ENCODE data around the gene HHIPL2.
"Not testable (repeated sequence)": the region's sequence is repeated elsewhere in the genome, so short reads cannot be mapped to it uniquely, and the experiment has no call there.

Gene HHIPL2

DNA sequence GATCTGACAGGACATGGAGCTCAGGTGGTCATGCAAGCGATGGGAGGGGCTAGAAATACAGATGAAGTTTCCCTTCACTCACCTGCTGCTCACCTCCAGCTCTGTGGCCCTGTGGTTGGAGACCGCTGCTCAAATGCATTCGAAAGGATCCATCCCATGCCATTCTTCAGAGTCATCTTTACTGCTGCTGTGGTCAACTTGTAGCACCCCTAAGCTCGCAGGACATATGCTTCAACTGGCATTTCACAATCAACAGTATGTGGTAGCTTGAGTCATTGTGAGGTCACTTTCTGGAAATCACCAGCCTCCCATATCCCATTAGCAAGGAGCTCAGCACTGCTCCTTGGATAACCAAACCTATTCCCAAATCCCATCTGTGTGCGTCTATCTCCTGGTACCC, 58.4 kb downstream of the HHIPL2 start:
- not testable (repeated sequence) for H3K4me1 ChIP-seq (ENCODE audit: control insufficient read depth, insufficient read depth, low read length, unreplicated experiment); H2AFZ ChIP-seq (ENCODE audit: low read length, unreplicated experiment); H3K4me3 ChIP-seq (ENCODE audit: low read depth, low read length); H3K27ac ChIP-seq (ENCODE audit: low read depth, low read length); H3K79me2 ChIP-seq (ENCODE audit: control insufficient read depth, insufficient read depth, low read length, unreplicated experiment); H3K36me3 ChIP-seq (ENCODE audit: insufficient read depth, low read length); H3K27me3 ChIP-seq (ENCODE audit: insufficient read depth, low read length)

GRCh38 chr1:222487774-222488173, 60.1 kb downstream of the HHIPL2 start:
- H3K79me2 ChIP-seq (ENCODE audit: control insufficient read depth, insufficient read depth, low read length, unreplicated experiment); H3K36me3 ChIP-seq (ENCODE audit: insufficient read depth, low read length); H3K4me1 ChIP-seq (ENCODE audit: control insufficient read depth, insufficient read depth, low read length, unreplicated experiment); H3K4me3 ChIP-seq (ENCODE audit: low read depth, low read length); H2AFZ ChIP-seq (ENCODE audit: low read length, unreplicated experiment); H3K27ac ChIP-seq (ENCODE audit: low read depth, low read length); H3K27me3 ChIP-seq (ENCODE audit: insufficient read depth, low read length): not testable (repeated sequence)

GRCh38 chr1:222484005-222484404, 63.9 kb downstream of the HHIPL2 start:
- not testable (repeated sequence) for H3K79me2 ChIP-seq (ENCODE audit: control insufficient read depth, insufficient read depth, low read length, unreplicated experiment); H3K36me3 ChIP-seq (ENCODE audit: insufficient read depth, low read length); H3K4me3 ChIP-seq (ENCODE audit: low read depth, low read length); H3K27ac ChIP-seq (ENCODE audit: low read depth, low read length); H2AFZ ChIP-seq (ENCODE audit: low read length, unreplicated experiment); H3K4me1 ChIP-seq (ENCODE audit: control insufficient read depth, insufficient read depth, low read length, unreplicated experiment); H3K27me3 ChIP-seq (ENCODE audit: insufficient read depth, low read length)

- H3K4me1 ChIP-seq (ENCODE audit: control insufficient read depth, insufficient read depth, low read length, unreplicated experiment); H2AFZ ChIP-seq (ENCODE audit: low read length, unreplicated experiment); H3K36me3 ChIP-seq (ENCODE audit: insufficient read depth, low read length); H3K79me2 ChIP-seq (ENCODE audit: control insufficient read depth, insufficient read depth, low read length, unreplicated experiment); H3K27me3 ChIP-seq (ENCODE audit: insufficient read depth, low read length); H3K4me3 ChIP-seq (ENCODE audit: low read depth, low read length); H3K27ac ChIP-seq (ENCODE audit: low read depth, low read length): not testable (repeated sequence)
Measured at GRCh38 chr1:222479567-222479966, 68.3 kb downstream of the HHIPL2 start.

DNA sequence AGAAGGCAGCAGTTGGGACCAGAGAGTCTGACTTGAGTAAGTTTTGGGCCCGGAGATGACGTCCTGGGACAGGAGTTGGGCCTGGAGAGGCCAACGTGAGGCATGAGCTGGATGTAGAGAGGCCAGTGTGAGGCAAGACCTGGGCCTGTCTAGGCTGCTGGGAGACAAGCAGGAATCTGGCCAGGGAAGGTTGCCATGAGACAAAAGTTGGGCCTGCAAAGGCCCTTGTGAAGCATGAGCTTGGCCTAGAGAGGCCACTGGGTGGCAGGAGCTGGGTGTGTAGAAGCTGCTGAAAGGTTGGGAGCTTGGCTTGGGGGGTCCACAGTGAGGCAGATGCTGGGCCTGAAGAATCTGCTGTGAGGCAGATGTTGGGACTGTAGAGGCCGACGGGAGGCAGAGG, 71.5 kb downstream of the HHIPL2 start:
- H3K27me3 ChIP-seq (ENCODE audit: insufficient read depth, low read length); H3K79me2 ChIP-seq (ENCODE audit: control insufficient read depth, insufficient read depth, low read length, unreplicated experiment); H3K4me1 ChIP-seq (ENCODE audit: control insufficient read depth, insufficient read depth, low read length, unreplicated experiment); H3K36me3 ChIP-seq (ENCODE audit: insufficient read depth, low read length); H3K27ac ChIP-seq (ENCODE audit: low read depth, low read length); H3K4me3 ChIP-seq (ENCODE audit: low read depth, low read length); H2AFZ ChIP-seq (ENCODE audit: low read length, unreplicated experiment): not testable (repeated sequence)

- not testable (repeated sequence) for H3K27me3 ChIP-seq (ENCODE audit: insufficient read depth, low read length); H3K4me3 ChIP-seq (ENCODE audit: low read depth, low read length); H3K4me1 ChIP-seq (ENCODE audit: control insufficient read depth, insufficient read depth, low read length, unreplicated experiment); H3K79me2 ChIP-seq (ENCODE audit: control insufficient read depth, insufficient read depth, low read length, unreplicated experiment); H2AFZ ChIP-seq (ENCODE audit: low read length, unreplicated experiment); H3K27ac ChIP-seq (ENCODE audit: low read depth, low read length); H3K36me3 ChIP-seq (ENCODE audit: insufficient read depth, low read length)
Measured at GRCh38 chr1:222473717-222474116, 74.2 kb downstream of the HHIPL2 start.

DNA sequence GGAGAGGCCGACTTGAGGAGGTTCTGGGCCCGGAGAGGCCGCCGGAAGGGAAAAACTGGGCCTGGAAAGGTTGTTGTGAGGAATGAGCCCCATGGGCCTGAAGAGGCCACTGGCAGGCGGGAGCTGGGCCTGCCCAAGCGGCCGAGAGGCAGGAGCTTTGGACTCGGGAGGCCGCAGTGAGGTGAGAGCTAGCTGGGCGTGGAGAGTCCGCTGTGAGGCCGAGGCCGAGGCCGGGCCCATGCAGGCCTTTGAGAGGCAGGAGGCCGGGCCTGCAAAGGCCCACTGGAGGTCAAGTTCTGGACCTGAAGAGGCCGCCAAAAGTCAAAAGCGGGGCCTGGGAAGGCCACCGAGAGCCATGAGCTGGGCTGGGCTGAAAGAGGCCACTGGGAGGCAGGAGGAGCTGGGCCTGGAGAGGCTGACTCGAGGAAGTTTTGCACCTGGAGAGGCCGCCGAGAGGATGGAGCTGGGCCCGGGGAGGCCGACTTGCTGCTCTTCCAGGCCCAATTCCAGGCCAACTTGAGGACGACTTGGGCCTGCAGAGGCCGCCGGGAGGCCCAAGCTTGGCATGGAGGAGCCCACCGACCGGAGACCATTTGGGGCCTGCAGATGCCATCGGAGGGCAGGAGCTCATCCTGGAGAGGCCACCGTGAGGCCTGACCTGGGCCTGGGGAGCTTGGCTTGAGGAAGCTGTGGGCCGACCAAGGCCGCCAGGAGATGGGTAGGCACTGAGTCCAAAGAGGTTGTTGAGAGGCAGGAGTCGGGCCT, 74.9 kb downstream of the HHIPL2 start:
- H3K27ac ChIP-seq (ENCODE audit: low read depth, low read length); H3K4me1 ChIP-seq (ENCODE audit: control insufficient read depth, insufficient read depth, low read length, unreplicated experiment); H3K27me3 ChIP-seq (ENCODE audit: insufficient read depth, low read length); H3K4me3 ChIP-seq (ENCODE audit: low read depth, low read length); H3K36me3 ChIP-seq (ENCODE audit: insufficient read depth, low read length); H3K79me2 ChIP-seq (ENCODE audit: control insufficient read depth, insufficient read depth, low read length, unreplicated experiment); H2AFZ ChIP-seq (ENCODE audit: low read length, unreplicated experiment): not testable (repeated sequence)
